ENCODE data around the gene ZNF837. TPM values are rescaled to one million over a fixed set of nuclear protein-coding genes. Genes with fewer than 3 reads are reported as not detected.

Gene ZNF837
- total RNA-seq, 2 experiments from 2014 or later, result 1.5 to 1.6 TPM

GRCh38 chr19:58398545-58398944 lies 17.7 kb upstream of the ZNF837 start:
- no peak for TF ChIP-seq CTCF (IDR thresholded peaks at IDR 0.05)
- H3K9me3 Mint-ChIP-seq, result no peaks in the 10 kb centered on the region
- peaks cover 16% of the 10 kb centered on the region for H3K4me1 Mint-ChIP-seq (ENCODE audit: low read depth)
- ChIA-PET CTCF (no interaction called here), POLR2A (interaction anchor here (0.8 to 7.2 kb wide), 2 partner anchors 11 to 69 kb away, joined by 3 to 45 read pairs; partner anchors contain the start of gene RPS5)
- no peaks in the 10 kb centered on the region for H3K27me3 Mint-ChIP-seq
- no peak for ATAC-seq
- H3K4me3 Mint-ChIP-seq, result no peak overlapping the region
- no peak overlapping the region for H3K27ac Mint-ChIP-seq
- DNase-seq, result no peak
- H3K36me3 Mint-ChIP-seq (ENCODE audit: low read depth), result peaks cover 18% of the 10 kb centered on the region
- intact Hi-C loops (cut with micrococcal nuclease), result no loop called here

GRCh38 chr19:58398087-58398486 lies 17.3 kb upstream of the ZNF837 start:
- no peak for DNase-seq
- no peaks in the 10 kb centered on the region for H3K9me3 Mint-ChIP-seq
- no peak overlapping the region for H3K27ac Mint-ChIP-seq
- no peaks in the 10 kb centered on the region for H3K27me3 Mint-ChIP-seq
- ChIA-PET POLR2A (interaction anchor here (0.8 to 7.2 kb wide), 5 partner anchors 11 to 69 kb away, joined by 3 to 45 read pairs (median 3); partner anchors contain the start of genes RPS5 and ZNF837), CTCF (no interaction called here)
- H3K4me3 Mint-ChIP-seq, result no peak overlapping the region
- intact Hi-C loops (cut with micrococcal nuclease), result no loop called here
- no peak for TF ChIP-seq CTCF (IDR thresholded peaks at IDR 0.05)
- H3K36me3 Mint-ChIP-seq (ENCODE audit: low read depth), result peaks cover 21% of the 10 kb centered on the region
- ATAC-seq, result no peak
- peaks cover 14% of the 10 kb centered on the region for H3K4me1 Mint-ChIP-seq (ENCODE audit: low read depth)

- H3K9me3 Mint-ChIP-seq, result no peaks in the 10 kb centered on the region
- H3K27ac Mint-ChIP-seq, result no peak overlapping the region
- no peak overlapping the region for H3K4me3 Mint-ChIP-seq
- DNase-seq (no peak), ATAC-seq (no peak)
- peaks cover 16% of the 10 kb centered on the region for H3K4me1 Mint-ChIP-seq (ENCODE audit: low read depth)
- H3K36me3 Mint-ChIP-seq (ENCODE audit: low read depth), result peaks cover 26% of the 10 kb centered on the region
- CTCF ChIA-PET, result no interaction called here
- POLR2A ChIA-PET, result interaction anchor here (0.9 to 7.2 kb wide), 4 partner anchors 10 to 33 kb away, joined by 3 to 45 read pairs (median 4); partner anchors contain the start of genes RPS5 and ZNF837
- TF ChIP-seq CTCF (IDR thresholded peaks at IDR 0.05), result no peak
- no peaks in the 10 kb centered on the region for H3K27me3 Mint-ChIP-seq
- intact Hi-C loops (cut with micrococcal nuclease), result no loop called here
Observed at GRCh38 chr19:58397533-58398037, 16.8 kb upstream of the ZNF837 start.

- Mint-ChIP-seq H3K9me3 (no peaks in the 10 kb centered on the region), H3K4me1 (ENCODE audit: low read depth) (peaks cover 18% of the 10 kb centered on the region), H3K4me3 (no peak overlapping the region), H3K27me3 (no peaks in the 10 kb centered on the region), H3K27ac (no peak overlapping the region), H3K36me3 (ENCODE audit: low read depth) (peaks cover 31% of the 10 kb centered on the region)
- intact Hi-C loops (cut with micrococcal nuclease), result no loop called here
- TF ChIP-seq CTCF (IDR thresholded peaks at IDR 0.05), result no peak
- ChIA-PET POLR2A (interaction anchor here (0.6 to 7.2 kb wide), 7 partner anchors 9 to 47 kb away, joined by 3 to 45 read pairs (median 4); partner anchors contain the start of genes RPS5, ZNF497 and ZNF837), CTCF (no interaction called here)
- no peak for ATAC-seq
- no peak for DNase-seq
Observed at GRCh38 chr19:58396691-58397532, 16.1 kb upstream of the ZNF837 start.
